ENCODE measurements around the gene COG6.

The COG6 gene

GRCh38 chr13:39655569-39656324 lies at the start of gene COG6:
Gene COG6, plus strand, starts transcription at chr13:39655662. Its CDS starts 65 bp downstream, at chr13:39655727.
- DNase-seq (ENCODE audit: low spot score), result peak; percentile 90

GRCh38 chr13:39605677-39606320 lies 49.7 kb upstream of the COG6 start:
- DNase-seq (ENCODE audit: low spot score), result no peak

GRCh38 chr13:39607876-39608275 lies 47.6 kb upstream of the COG6 start:
- no peak for DNase-seq (ENCODE audit: low spot score)

GRCh38 chr13:39612023-39612637 lies 43.3 kb upstream of the COG6 start:
- DNase-seq (ENCODE audit: low spot score), result peak; percentile 90

- DNase-seq (ENCODE audit: low spot score), result peak; percentile 82
Measured at GRCh38 chr13:39616087-39616694, 39.3 kb upstream of the COG6 start.

- no peak for DNase-seq (ENCODE audit: low spot score)
Measured at GRCh38 chr13:39618561-39618960, 36.9 kb upstream of the COG6 start.

- no peak for DNase-seq (ENCODE audit: low spot score)
Measured at GRCh38 chr13:39623466-39623865, 32.0 kb upstream of the COG6 start.

GRCh38 chr13:39631307-39631706 lies 24.2 kb upstream of the COG6 start:
- no peak for DNase-seq (ENCODE audit: low spot score)

- no peak for DNase-seq (ENCODE audit: low spot score)
Measured at GRCh38 chr13:39632994-39633393, 22.5 kb upstream of the COG6 start.

- DNase-seq (ENCODE audit: low spot score), result no peak
Measured at GRCh38 chr13:39635564-39635963, 19.9 kb upstream of the COG6 start.

GRCh38 chr13:39637890-39638289 lies 17.6 kb upstream of the COG6 start:
- no peak for DNase-seq (ENCODE audit: low spot score)

- no peak for DNase-seq (ENCODE audit: low spot score)
Measured at GRCh38 chr13:39641645-39642044, 13.8 kb upstream of the COG6 start.

GRCh38 chr13:39646122-39646521 lies 9.3 kb upstream of the COG6 start:
- no peak for DNase-seq (ENCODE audit: low spot score)

GRCh38 chr13:39655041-39655568 lies 357 bp upstream of the COG6 start:
- DNase-seq (ENCODE audit: low spot score), result no peak

GRCh38 chr13:39656325-39656677 lies 839 bp downstream of the COG6 start:
- DNase-seq (ENCODE audit: low spot score), result peak; percentile 24

GRCh38 chr13:39663508-39663907 lies 8.0 kb downstream of the COG6 start:
- DNase-seq (ENCODE audit: low spot score), result no peak

- no peak for DNase-seq (ENCODE audit: low spot score)
Measured at GRCh38 chr13:39663958-39664357, 8.5 kb downstream of the COG6 start.

GRCh38 chr13:39665763-39666162 lies 10.3 kb downstream of the COG6 start:
- DNase-seq (ENCODE audit: low spot score), result no peak

GRCh38 chr13:39670445-39670844 lies 15.0 kb downstream of the COG6 start:
- no peak for DNase-seq (ENCODE audit: low spot score)

GRCh38 chr13:39672378-39673132 lies 17.1 kb downstream of the COG6 start:
- no peak for DNase-seq (ENCODE audit: low spot score)

GRCh38 chr13:39675904-39676303 lies 20.4 kb downstream of the COG6 start:
- DNase-seq (ENCODE audit: low spot score), result no peak

Measured in pons (tissue), 1 donor.